WTC11 (cell line): ENCODE results near the gene PROX2.

Experiments
- ATF1 ChIP-seq: sonication (generic); formaldehyde crosslinking; IDR thresholded peaks from 2 replicates; pipeline ENCODE4 v1.8.1; 2023; ENCODE audit warnings: mild to moderate bottlenecking, moderate library complexity, missing genetic modification reagents
- CBFB ChIP-seq: sonication (generic); formaldehyde crosslinking; IDR thresholded peaks from 2 replicates; pipeline ENCODE4 v1.8.1; 2022; ENCODE audit warnings: mild to moderate bottlenecking, low read depth, missing genetic modification reagents
- CREM ChIP-seq: sonication (generic); formaldehyde crosslinking; IDR thresholded peaks from 2 replicates; pipeline ENCODE4 v1.8.1; 2022; ENCODE audit warnings: mild to moderate bottlenecking, missing genetic modification reagents, moderate library complexity
- FOXP1 ChIP-seq: sonication (generic); formaldehyde crosslinking; IDR thresholded peaks from 2 replicates; pipeline ENCODE4 v1.8.0; 2022; ENCODE audit warnings: missing genetic modification reagents, mild to moderate bottlenecking, moderate library complexity, borderline replicate concordance
- GABPB1 ChIP-seq: sonication (generic); formaldehyde crosslinking; IDR thresholded peaks from 2 replicates; pipeline ENCODE4 v1.8.1; 2023; ENCODE audit warnings: mild to moderate bottlenecking, missing genetic modification reagents
- IRF2 ChIP-seq: sonication (generic); formaldehyde crosslinking; IDR thresholded peaks from 2 replicates; pipeline ENCODE4 v1.8.0; 2022; ENCODE audit warnings: low read depth, missing genetic modification reagents, borderline replicate concordance
- NFE2L1 ChIP-seq: sonication (generic); formaldehyde crosslinking; IDR thresholded peaks from 2 replicates; pipeline ENCODE4 v1.8.1; 2023; ENCODE audit warnings: missing genetic modification reagents
- NR2C2 ChIP-seq: sonication (generic); formaldehyde crosslinking; IDR thresholded peaks from 2 replicates; pipeline ENCODE4 v1.8.0; 2022; ENCODE audit warnings: mild to moderate bottlenecking, missing genetic modification reagents
- SMAD3 ChIP-seq: sonication (generic); formaldehyde crosslinking; IDR thresholded peaks from 2 replicates; pipeline ENCODE4 v1.8.0; 2022; ENCODE audit warnings: missing genetic modification reagents, mild to moderate bottlenecking, borderline replicate concordance
- TCF7 ChIP-seq: sonication (generic); formaldehyde crosslinking; IDR thresholded peaks from 2 replicates; pipeline ENCODE4 v1.8.0; 2022; ENCODE audit warnings: mild to moderate bottlenecking, low read depth, missing genetic modification reagents, moderate library complexity
- TF ChIP-seq, protein P1 (sequence below): fragments of 200-600 bp; IDR thresholded peaks from 2 replicates; pipeline ENCODE4 v1.8.0; 2022; ENCODE audit warnings: antibody characterized with exemption

DNA sequence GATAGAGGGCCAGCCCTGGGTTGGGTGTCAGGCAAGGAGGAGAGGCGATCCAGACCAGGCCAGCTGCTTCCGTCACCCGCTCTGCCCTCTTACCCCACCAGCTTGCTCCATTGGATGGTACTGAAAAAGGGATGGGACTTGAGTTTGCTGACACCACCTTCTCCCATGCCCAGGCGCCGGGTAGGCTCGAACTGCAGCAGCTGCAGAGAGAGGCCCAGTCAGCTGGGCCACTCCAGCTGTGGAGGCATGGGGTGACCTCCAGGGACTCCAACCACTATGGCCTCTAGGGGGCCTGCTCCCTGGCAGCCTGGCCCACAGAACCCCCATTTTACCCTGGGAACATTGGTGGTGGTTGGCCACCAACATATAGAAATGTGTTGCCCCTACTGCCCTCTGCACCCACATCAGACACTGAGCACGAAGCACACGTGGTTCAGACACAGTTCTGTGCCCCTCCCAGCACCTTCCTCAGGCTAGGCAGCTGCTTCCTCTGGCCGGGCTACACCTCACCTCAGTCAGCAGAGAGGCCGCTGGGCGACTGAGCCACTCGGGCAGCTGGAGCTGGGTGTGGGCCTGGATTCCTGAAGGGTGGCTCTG, 31.1 kb upstream of the PROX2 start:
- no peak for TF ChIP-seq NFE2L1
- no peak for TF ChIP-seq SMAD3 (CRISPR knock-in tag)
- no peak for TF ChIP-seq FOXP1 (CRISPR knock-in tag)
- no peak for TF ChIP-seq TCF7 (CRISPR knock-in tag)
- TF ChIP-seq, protein P1, sequence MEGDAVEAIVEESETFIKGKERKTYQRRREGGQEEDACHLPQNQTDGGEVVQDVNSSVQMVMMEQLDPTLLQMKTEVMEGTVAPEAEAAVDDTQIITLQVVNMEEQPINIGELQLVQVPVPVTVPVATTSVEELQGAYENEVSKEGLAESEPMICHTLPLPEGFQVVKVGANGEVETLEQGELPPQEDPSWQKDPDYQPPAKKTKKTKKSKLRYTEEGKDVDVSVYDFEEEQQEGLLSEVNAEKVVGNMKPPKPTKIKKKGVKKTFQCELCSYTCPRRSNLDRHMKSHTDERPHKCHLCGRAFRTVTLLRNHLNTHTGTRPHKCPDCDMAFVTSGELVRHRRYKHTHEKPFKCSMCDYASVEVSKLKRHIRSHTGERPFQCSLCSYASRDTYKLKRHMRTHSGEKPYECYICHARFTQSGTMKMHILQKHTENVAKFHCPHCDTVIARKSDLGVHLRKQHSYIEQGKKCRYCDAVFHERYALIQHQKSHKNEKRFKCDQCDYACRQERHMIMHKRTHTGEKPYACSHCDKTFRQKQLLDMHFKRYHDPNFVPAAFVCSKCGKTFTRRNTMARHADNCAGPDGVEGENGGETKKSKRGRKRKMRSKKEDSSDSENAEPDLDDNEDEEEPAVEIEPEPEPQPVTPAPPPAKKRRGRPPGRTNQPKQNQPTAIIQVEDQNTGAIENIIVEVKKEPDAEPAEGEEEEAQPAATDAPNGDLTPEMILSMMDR: no peak
- TF ChIP-seq CREM (CRISPR knock-in tag): no peak
- no peak for TF ChIP-seq IRF2 (CRISPR knock-in tag)
- TF ChIP-seq NR2C2: no peak
- TF ChIP-seq ATF1 (CRISPR knock-in tag): no peak
- TF ChIP-seq GABPB1: no peak
- TF ChIP-seq CBFB (CRISPR knock-in tag): no peak
